Measurements from ENCODE around the gene SYT12. TPM values are rescaled to one million over a fixed set of nuclear protein-coding genes. Genes with fewer than 3 reads are reported as not detected.

SYT12 gene
- total and polyA plus RNA-seq, 9 of the 15 experiments (the other 6 are each of a cell fraction or from before 2014, with no cell fraction given): 0.03 to 0.11 (median 0.03) TPM; not detected in 4

- TF ChIP-seq ZBTB7A (IDR thresholded peaks at IDR 0.05; ENCODE audit: borderline replicate concordance, control insufficient read depth, low read depth, low read length): peak; percentile 73
- no peak for TF ChIP-seq SP2 (IDR thresholded peaks at IDR 0.05; ENCODE audit: extremely low read depth, low read depth, low read length, poor library complexity, severe bottlenecking)
- TF ChIP-seq VEZF1 (CRISPR knock-in tag; IDR thresholded peaks at IDR 0.05): 0 out of 2 replicates have a peak, but pooled peaks have one; percentile 14
- peak; percentile 49 to 84 for TF ChIP-seq RAD21 (CRISPR knock-in tag; conservative IDR thresholded peaks at IDR 0.05 in 1 of 2, IDR thresholded peaks at IDR 0.05 in 1 of 2)
- TF ChIP-seq MAZ (CRISPR knock-in tag; conservative IDR thresholded peaks at IDR 0.05 in 1 of 2, IDR thresholded peaks at IDR 0.05 in 1 of 2): peak in 1 of 2 experiments; percentile 38; a peak in 1 of 4 replicates
- TF ChIP-seq NFE2 (IDR thresholded peaks at IDR 0.05; ENCODE audit: low read depth): peak; percentile 69
- TF ChIP-seq PYGO2 (tag; IDR thresholded peaks at IDR 0.05): no peak
- peak; percentile 21; the same call in 1 of the 2 replicates for TF ChIP-seq STAG1 (CRISPR knock-in tag; IDR thresholded peaks at IDR 0.05; ENCODE audit: borderline replicate concordance)
- TF ChIP-seq HDAC3 (IDR thresholded peaks at IDR 0.05; ENCODE audit: borderline replicate concordance, partially characterized antibody): no peak
- TF ChIP-seq, protein P1, sequence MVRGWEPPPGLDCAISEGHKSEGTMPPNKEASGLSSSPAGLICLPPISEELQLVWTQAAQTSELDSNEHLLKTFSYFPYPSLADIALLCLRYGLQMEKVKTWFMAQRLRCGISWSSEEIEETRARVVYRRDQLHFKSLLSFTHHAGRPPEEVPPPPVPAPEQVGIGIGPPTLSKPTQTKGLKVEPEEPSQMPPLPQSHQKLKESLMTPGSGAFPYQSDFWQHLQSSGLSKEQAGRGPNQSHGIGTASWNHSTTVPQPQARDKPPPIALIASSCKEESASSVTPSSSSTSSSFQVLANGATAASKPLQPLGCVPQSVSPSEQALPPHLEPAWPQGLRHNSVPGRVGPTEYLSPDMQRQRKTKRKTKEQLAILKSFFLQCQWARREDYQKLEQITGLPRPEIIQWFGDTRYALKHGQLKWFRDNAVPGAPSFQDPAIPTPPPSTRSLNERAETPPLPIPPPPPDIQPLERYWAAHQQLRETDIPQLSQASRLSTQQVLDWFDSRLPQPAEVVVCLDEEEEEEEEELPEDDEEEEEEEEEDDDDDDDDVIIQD (CRISPR knock-in tag; IDR thresholded peaks at IDR 0.05): no peak
- 0 out of 2 replicates have a peak, but pooled peaks have one; percentile 6 for TF ChIP-seq EGR1 (conservative IDR thresholded peaks at IDR 0.05)
- peak; percentile 82 to 91 (median 84) for TF ChIP-seq CTCF (IDR thresholded peaks at IDR 0.05 in 2 of 3, conservative IDR thresholded peaks at IDR 0.05 in 1 of 3; ENCODE audit: insufficient read depth in 2 of 3, low read depth in 1 of 3, low read length in 3 of 3)
Observed at GRCh38 chr11:67053896-67054329, 31.0 kb downstream of the SYT12 start (continued).

Measured in K562 (cell line).